BLaER1 treated with 17β-estradiol and CSF1 and Interleukin-3, amounts not matched to agents 10 nM and 100 nM (cell line): ENCODE results near the gene FAM228A.
"Not testable (repeated sequence)": the region's sequence is repeated elsewhere in the genome, so short reads cannot be mapped to it uniquely, and the experiment has no call there.

Experiments used
- H3K27ac ChIP-seq, 11 experiments: shearing (Covaris generic); formaldehyde crosslinking; 2 replicates each; pipeline ENCODE4 v1.8.1; 2022
- H3K27me3 ChIP-seq, 11 experiments: shearing (Covaris generic); formaldehyde crosslinking; 2 replicates each; pipeline ENCODE4 v1.8.1; 2022
- H3K36me3 ChIP-seq, 11 experiments: shearing (Covaris generic); formaldehyde crosslinking; 2 replicates each; pipeline ENCODE4 v1.8.1; 2022
- H3K4me1 ChIP-seq, 10 experiments: shearing (Covaris generic); formaldehyde crosslinking; 2 replicates each; pipeline ENCODE4 v1.8.1; 2022
- H3K4me2 ChIP-seq, 11 experiments: shearing (Covaris generic); formaldehyde crosslinking; 2 replicates each; pipeline ENCODE4 v1.8.1; 2022
- H3K4me3 ChIP-seq, 10 experiments: shearing (Covaris generic); formaldehyde crosslinking; 2 replicates each; pipeline ENCODE4 v1.8.1; 2022
- H3K9ac ChIP-seq, 11 experiments: shearing (Covaris generic); formaldehyde crosslinking; 2 replicates each; pipeline ENCODE4 v1.8.1; 2022
- H3K9me3 ChIP-seq, 11 experiments: shearing (Covaris generic); formaldehyde crosslinking; replicated peaks in 1 of 11; 2 replicates each; pipeline ENCODE4 v1.8.1; 2022
- H4K20me1 ChIP-seq, 11 experiments: shearing (Covaris generic); formaldehyde crosslinking; 2 replicates each; pipeline ENCODE4 v1.8.1; 2022
- Cebpa-rat ChIP-seq, 11 experiments: shearing (Covaris generic); IDR thresholded peaks; 2 replicates each; pipeline ENCODE4 v1.8.1; 2022

The FAM228A gene

GRCh38 chr2:24174851-24175277 is at the start of gene FAM228A:
FAM228A (plus strand) TSS chr2:24175053; CDS start chr2:24175481, 428 bp downstream.
- no peaks in the 10 kb centered on the region for H3K36me3 ChIP-seq
- no peak within 1 kb of the TSS for H3K9ac ChIP-seq
- H3K4me1 ChIP-seq, result peaks cover 0 to 7% (median 6%) of the 10 kb centered on the region in 10 experiments; a peak in 16 of 20 replicates
- peaks cover 7 to 19% (median 11%) of the 10 kb centered on the region in 11 experiments; a peak in 20 of 22 replicates for H3K9me3 ChIP-seq
- H3K27me3 ChIP-seq, result no peaks in the 10 kb centered on the region
- H3K27ac ChIP-seq, result no peak within 1 kb of the TSS
- H4K20me1 ChIP-seq, result no peaks in the 10 kb centered on the region
- no peak for TF ChIP-seq Cebpa-rat (IDR thresholded peaks at IDR 0.05)
- H3K4me3 ChIP-seq, result no peak within 1 kb of the TSS
- H3K4me2 ChIP-seq, result no peak within 1 kb of the TSS

- H4K20me1 ChIP-seq, result no peaks in the 10 kb centered on the region
- H3K27me3 ChIP-seq, result no peaks in the 10 kb centered on the region
- no peak overlapping the region for H3K9ac ChIP-seq
- peaks cover 0 to 4% (median 1%) of the 10 kb centered on the region in 11 experiments; a peak in 7 of 22 replicates for H3K9me3 ChIP-seq
- no peak overlapping the region for H3K4me2 ChIP-seq
- no peak for TF ChIP-seq Cebpa-rat (IDR thresholded peaks at IDR 0.05)
- H3K36me3 ChIP-seq, result 0 out of 22 replicates have a peak, but pooled peaks cover 0 to 6% (median 0%) of the 10 kb centered on the region in 11 experiments
- H3K4me1 ChIP-seq, result peaks cover 13 to 26% (median 19%) of the 10 kb centered on the region in 10 experiments
- H3K4me3 ChIP-seq, result no peak overlapping the region
- no peak overlapping the region for H3K27ac ChIP-seq
These were observed 48.9 kb upstream of the FAM228A start for GRCh38 chr2:24125956-24126355.

GRCh38 chr2:24132543-24132942 is 42.3 kb upstream of the FAM228A start:
- Histone ChIP-seq H4K20me1 (no peaks in the 10 kb centered on the region), H3K27me3 (no peaks in the 10 kb centered on the region), H3K9ac (no peak overlapping the region), H3K27ac (no peak overlapping the region), H3K4me1 (0 out of 20 replicates have a peak, but pooled peaks cover 0 to 5% (median 0%) of the 10 kb centered on the region in 10 experiments), H3K4me2 (no peak overlapping the region), H3K36me3 (peaks cover 0 to 10% (median 6%) of the 10 kb centered on the region in 11 experiments; a peak in 3 of 22 replicates), H3K4me3 (no peak overlapping the region), H3K9me3 (peaks cover 22 to 31% (median 27%) of the 10 kb centered on the region in 11 experiments)
- no peak for TF ChIP-seq Cebpa-rat (IDR thresholded peaks at IDR 0.05)

- H3K4me2 ChIP-seq, result peak overlapping the region in 3 of 11 experiments; percentile 6 to 38 (median 14); a peak in 3 of 22 replicates
- not testable (repeated sequence) for H3K4me3 ChIP-seq, H3K27ac ChIP-seq, H4K20me1 ChIP-seq, H3K27me3 ChIP-seq, H3K9ac ChIP-seq, H3K4me1 ChIP-seq
- peaks cover 0 to 12% (median 0%) of the 10 kb centered on the region in 11 experiments; a peak in 4 of 22 replicates for H3K9me3 ChIP-seq
- H3K36me3 ChIP-seq, result peaks cover 0 to 15% (median 11%) of the 10 kb centered on the region in 11 experiments; a peak in 14 of 22 replicates
These were observed 34.5 kb upstream of the FAM228A start for GRCh38 chr2:24140305-24140704.

- TF ChIP-seq Cebpa-rat (IDR thresholded peaks at IDR 0.05), result no peak
- Histone ChIP-seq H3K4me3 (no peak overlapping the region; a peak in 1 of 20 replicates), H3K36me3 (peaks cover 10 to 43% (median 22%) of the 10 kb centered on the region in 11 experiments; a peak in 19 of 22 replicates), H3K9ac (no peak overlapping the region), H3K27me3 (no peaks in the 10 kb centered on the region), H4K20me1 (no peaks in the 10 kb centered on the region), H3K4me1 (no peaks in the 10 kb centered on the region), H3K27ac (no peak overlapping the region), H3K9me3 (peaks cover 25 to 50% (median 33%) of the 10 kb centered on the region in 11 experiments), H3K4me2 (no peak overlapping the region)
These were observed 27.5 kb upstream of the FAM228A start for GRCh38 chr2:24147364-24147763.

GRCh38 chr2:24152413-24153197 is 22.2 kb upstream of the FAM228A start:
- Histone ChIP-seq H3K4me3 (no peak overlapping the region), H4K20me1 (no peaks in the 10 kb centered on the region), H3K9ac (no peak overlapping the region), H3K4me2 (no peak overlapping the region), H3K27ac (no peak overlapping the region), H3K9me3 (peaks cover 8 to 20% (median 16%) of the 10 kb centered on the region in 11 experiments), H3K4me1 (no peaks in the 10 kb centered on the region), H3K27me3 (no peaks in the 10 kb centered on the region), H3K36me3 (peaks cover 7 to 38% (median 14%) of the 10 kb centered on the region in 11 experiments; a peak in 17 of 22 replicates)
- no peak for TF ChIP-seq Cebpa-rat (IDR thresholded peaks at IDR 0.05)

- TF ChIP-seq Cebpa-rat (IDR thresholded peaks at IDR 0.05), result no peak
- Histone ChIP-seq H4K20me1 (no peaks in the 10 kb centered on the region), H3K9me3 (peaks cover 0 to 11% (median 8%) of the 10 kb centered on the region in 11 experiments; a peak in 17 of 22 replicates), H3K27me3 (no peaks in the 10 kb centered on the region), H3K4me2 (no peak overlapping the region), H3K36me3 (peaks cover 0 to 29% (median 7%) of the 10 kb centered on the region in 11 experiments; a peak in 11 of 22 replicates), H3K9ac (no peak overlapping the region), H3K27ac (no peak overlapping the region), H3K4me1 (no peaks in the 10 kb centered on the region), H3K4me3 (no peak overlapping the region)
These were observed 21.4 kb upstream of the FAM228A start for GRCh38 chr2:24153478-24153877.

GRCh38 chr2:24158131-24158530 is 16.7 kb upstream of the FAM228A start:
- H3K27ac ChIP-seq, result no peak overlapping the region
- no peak overlapping the region for H3K4me2 ChIP-seq
- peaks cover 6 to 22% (median 14%) of the 10 kb centered on the region in 11 experiments; a peak in 19 of 22 replicates for H3K9me3 ChIP-seq
- no peak for TF ChIP-seq Cebpa-rat (IDR thresholded peaks at IDR 0.05)
- H3K9ac ChIP-seq, result no peak overlapping the region
- peaks cover 0 to 40% (median 4%) of the 10 kb centered on the region in 11 experiments; a peak in 11 of 22 replicates for H3K36me3 ChIP-seq
- no peaks in the 10 kb centered on the region for H3K27me3 ChIP-seq
- H3K4me3 ChIP-seq, result no peak overlapping the region
- peaks cover 0 to 3% (median 2%) of the 10 kb centered on the region in 10 experiments; a peak in 10 of 20 replicates for H3K4me1 ChIP-seq
- no peaks in the 10 kb centered on the region for H4K20me1 ChIP-seq

- Histone ChIP-seq H3K9ac (no peak overlapping the region), H3K27me3 (no peaks in the 10 kb centered on the region), H3K4me2 (no peak overlapping the region), H4K20me1 (no peaks in the 10 kb centered on the region), H3K36me3 (peaks cover 0 to 37% (median 4%) of the 10 kb centered on the region in 11 experiments; a peak in 10 of 22 replicates), H3K9me3 (peaks cover 6 to 22% (median 14%) of the 10 kb centered on the region in 11 experiments; a peak in 19 of 22 replicates), H3K27ac (no peak overlapping the region), H3K4me1 (peaks cover 4 to 16% (median 7%) of the 10 kb centered on the region in 10 experiments; a peak in 14 of 20 replicates), H3K4me3 (no peak overlapping the region)
- TF ChIP-seq Cebpa-rat (IDR thresholded peaks at IDR 0.05), result no peak
These were observed 15.1 kb upstream of the FAM228A start for GRCh38 chr2:24159708-24160107.
